ENCODE results near the gene ITGA8.

DNA sequence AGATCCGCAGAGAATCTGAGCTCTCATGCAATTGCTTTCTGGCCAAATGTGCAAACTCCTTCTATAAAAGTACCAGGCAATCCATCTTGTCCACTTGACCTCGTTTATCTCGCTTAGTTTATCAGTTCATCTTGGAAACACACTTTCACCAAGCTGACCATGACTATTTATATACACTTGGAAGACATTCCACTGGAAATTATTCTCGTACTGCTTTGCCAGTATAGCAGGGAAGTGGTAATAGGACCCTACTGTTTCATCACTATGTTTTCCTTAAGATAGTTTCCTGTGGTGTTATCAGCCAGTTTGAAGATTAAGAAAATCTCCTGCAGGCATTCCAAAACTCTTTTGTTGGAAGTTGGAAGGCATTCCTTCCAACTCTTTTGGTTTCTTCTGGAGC is 233.3 kb downstream of the ITGA8 start:
- TF ChIP-seq, protein P1, sequence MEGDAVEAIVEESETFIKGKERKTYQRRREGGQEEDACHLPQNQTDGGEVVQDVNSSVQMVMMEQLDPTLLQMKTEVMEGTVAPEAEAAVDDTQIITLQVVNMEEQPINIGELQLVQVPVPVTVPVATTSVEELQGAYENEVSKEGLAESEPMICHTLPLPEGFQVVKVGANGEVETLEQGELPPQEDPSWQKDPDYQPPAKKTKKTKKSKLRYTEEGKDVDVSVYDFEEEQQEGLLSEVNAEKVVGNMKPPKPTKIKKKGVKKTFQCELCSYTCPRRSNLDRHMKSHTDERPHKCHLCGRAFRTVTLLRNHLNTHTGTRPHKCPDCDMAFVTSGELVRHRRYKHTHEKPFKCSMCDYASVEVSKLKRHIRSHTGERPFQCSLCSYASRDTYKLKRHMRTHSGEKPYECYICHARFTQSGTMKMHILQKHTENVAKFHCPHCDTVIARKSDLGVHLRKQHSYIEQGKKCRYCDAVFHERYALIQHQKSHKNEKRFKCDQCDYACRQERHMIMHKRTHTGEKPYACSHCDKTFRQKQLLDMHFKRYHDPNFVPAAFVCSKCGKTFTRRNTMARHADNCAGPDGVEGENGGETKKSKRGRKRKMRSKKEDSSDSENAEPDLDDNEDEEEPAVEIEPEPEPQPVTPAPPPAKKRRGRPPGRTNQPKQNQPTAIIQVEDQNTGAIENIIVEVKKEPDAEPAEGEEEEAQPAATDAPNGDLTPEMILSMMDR (IDR thresholded peaks at IDR 0.05) = no peak
- TF ChIP-seq POLR2A (IDR thresholded peaks at IDR 0.05) = no peak
